SU-DHL-6 (cell line): ENCODE results near the gene PRKCA.

Experiments
- CTCF ChIP-seq: fragments of 200-600 bp; sonication (generic); IDR thresholded peaks from one replicate; pipeline ENCODE4 v1.5.1; 2017; ENCODE audit warnings: antibody characterized with exemption, mild to moderate bottlenecking, low read length, moderate library complexity; ENCODE audit not compliant: insufficient read depth, poor library complexity, severe bottlenecking
- EZH2phosphoT487 ChIP-seq: fragments of 200-600 bp; sonication (generic), shearing (Covaris generic); conservative IDR thresholded peaks from 2 replicates; pipeline ENCODE4 v1.6.1; 2018; ENCODE audit warnings: mild to moderate bottlenecking, antibody characterized with exemption, low read length, moderate library complexity, mixed read lengths

DNA sequence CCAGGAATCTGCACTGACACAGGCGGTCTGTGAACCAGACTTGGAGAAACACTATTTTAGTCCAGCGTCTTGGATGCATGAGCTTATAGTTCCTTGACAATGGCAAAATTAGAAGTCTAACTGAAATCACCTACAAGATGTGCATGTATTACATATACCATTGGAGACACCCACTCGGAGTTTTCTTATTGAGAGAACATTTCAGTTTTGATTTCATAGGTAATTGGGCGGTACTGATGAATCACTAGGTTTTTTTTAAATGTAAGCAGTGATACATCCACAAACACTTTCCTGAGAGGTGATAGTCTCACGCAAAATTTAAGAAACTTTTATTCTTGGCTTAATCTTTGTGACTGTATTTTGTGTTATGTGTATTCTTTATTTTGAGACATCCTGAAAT is 69.8 kb downstream of the PRKCA start:
- no peak for TF ChIP-seq CTCF
- TF ChIP-seq EZH2phosphoT487 = no peak
